Thyroid gland (tissue), 4 donors: ENCODE results near the gene SERPINA4.

Experiments
- POLR2A ChIP-seq, 2 donors: fragments of 450-650 bp; IDR thresholded peaks; one replicate each; pipeline ENCODE4 v1.6.1; 2017; ENCODE audit warnings: antibody characterized with exemption in 2 of 2, mild to moderate bottlenecking in 2 of 2, moderate library complexity in 1 of 2
- TF ChIP-seq, protein P1 (sequence below), 6 experiments: fragments of 200-600 bp in 3 of 6; fragments of 450-650 bp in 3 of 6; sonication (generic) in 3 of 6; IDR thresholded peaks; one replicate each; pipeline ENCODE4 v1.5.1; 2016 to 2019; ENCODE audit warnings: antibody characterized with exemption in 6 of 6, mild to moderate bottlenecking in 2 of 6, inconsistent platforms in 1 of 6, moderate library complexity in 1 of 6

DNA sequence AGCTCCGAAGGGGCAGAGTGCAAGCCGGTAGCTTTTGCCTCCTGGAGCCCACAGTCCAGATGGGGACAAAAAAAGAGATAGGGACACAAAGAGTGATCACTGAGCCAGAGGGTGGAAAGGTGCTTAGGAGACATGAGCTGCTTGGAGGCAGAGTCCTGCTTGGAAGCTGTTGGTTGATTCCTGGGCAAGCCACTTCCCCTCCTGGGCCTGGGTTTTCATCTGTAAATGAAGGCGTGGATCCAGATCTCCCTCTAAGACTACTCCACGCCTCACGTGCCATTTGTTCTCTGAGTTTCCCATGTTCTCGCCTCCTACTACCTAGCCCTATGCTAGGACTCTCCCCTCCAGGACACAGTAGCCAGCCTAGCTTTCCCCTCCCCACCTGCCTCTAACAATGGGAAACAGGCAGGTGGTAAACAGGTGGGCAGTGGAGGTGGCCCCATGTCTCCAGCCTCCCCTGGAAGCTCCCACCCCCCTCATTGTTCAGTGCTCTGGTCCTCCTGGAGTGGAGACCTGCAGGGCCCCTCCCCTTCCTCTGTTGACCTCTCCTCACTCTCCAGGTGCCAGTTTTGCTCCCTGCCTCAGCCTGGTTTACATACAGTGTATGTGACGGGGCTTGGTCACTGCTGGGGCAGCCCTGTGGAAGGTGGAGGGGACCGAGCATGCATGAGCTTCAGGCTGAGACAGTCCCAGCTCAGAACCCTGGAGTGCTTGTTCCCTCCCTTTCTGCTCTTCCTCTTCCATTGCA, 54.8 kb downstream of the SERPINA4 start:
- TF ChIP-seq, protein P1, sequence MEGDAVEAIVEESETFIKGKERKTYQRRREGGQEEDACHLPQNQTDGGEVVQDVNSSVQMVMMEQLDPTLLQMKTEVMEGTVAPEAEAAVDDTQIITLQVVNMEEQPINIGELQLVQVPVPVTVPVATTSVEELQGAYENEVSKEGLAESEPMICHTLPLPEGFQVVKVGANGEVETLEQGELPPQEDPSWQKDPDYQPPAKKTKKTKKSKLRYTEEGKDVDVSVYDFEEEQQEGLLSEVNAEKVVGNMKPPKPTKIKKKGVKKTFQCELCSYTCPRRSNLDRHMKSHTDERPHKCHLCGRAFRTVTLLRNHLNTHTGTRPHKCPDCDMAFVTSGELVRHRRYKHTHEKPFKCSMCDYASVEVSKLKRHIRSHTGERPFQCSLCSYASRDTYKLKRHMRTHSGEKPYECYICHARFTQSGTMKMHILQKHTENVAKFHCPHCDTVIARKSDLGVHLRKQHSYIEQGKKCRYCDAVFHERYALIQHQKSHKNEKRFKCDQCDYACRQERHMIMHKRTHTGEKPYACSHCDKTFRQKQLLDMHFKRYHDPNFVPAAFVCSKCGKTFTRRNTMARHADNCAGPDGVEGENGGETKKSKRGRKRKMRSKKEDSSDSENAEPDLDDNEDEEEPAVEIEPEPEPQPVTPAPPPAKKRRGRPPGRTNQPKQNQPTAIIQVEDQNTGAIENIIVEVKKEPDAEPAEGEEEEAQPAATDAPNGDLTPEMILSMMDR (IDR thresholded peaks at IDR 0.05), result no peak
- TF ChIP-seq POLR2A (IDR thresholded peaks at IDR 0.05), result no peak
